ENCODE measurements around the gene RPUSD4. TPM values are rescaled to one million over a fixed set of nuclear protein-coding genes. Genes with fewer than 3 reads are reported as not detected.
"Not testable (repeated sequence)": the region's sequence is repeated elsewhere in the genome, so short reads cannot be mapped to it uniquely, and the experiment has no call there.

RPUSD4 gene, protein sequence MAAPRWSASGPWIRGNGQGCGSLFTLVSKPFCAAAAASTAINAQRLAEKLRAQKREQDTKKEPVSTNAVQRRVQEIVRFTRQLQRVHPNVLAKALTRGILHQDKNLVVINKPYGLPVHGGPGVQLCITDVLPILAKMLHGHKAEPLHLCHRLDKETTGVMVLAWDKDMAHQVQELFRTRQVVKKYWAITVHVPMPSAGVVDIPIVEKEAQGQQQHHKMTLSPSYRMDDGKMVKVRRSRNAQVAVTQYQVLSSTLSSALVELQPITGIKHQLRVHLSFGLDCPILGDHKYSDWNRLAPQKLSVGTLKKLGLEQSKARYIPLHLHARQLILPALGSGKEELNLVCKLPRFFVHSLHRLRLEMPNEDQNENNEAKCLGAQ
- total RNA-seq: 39.7 and 41.0 TPM in 2 replicates

DNA sequence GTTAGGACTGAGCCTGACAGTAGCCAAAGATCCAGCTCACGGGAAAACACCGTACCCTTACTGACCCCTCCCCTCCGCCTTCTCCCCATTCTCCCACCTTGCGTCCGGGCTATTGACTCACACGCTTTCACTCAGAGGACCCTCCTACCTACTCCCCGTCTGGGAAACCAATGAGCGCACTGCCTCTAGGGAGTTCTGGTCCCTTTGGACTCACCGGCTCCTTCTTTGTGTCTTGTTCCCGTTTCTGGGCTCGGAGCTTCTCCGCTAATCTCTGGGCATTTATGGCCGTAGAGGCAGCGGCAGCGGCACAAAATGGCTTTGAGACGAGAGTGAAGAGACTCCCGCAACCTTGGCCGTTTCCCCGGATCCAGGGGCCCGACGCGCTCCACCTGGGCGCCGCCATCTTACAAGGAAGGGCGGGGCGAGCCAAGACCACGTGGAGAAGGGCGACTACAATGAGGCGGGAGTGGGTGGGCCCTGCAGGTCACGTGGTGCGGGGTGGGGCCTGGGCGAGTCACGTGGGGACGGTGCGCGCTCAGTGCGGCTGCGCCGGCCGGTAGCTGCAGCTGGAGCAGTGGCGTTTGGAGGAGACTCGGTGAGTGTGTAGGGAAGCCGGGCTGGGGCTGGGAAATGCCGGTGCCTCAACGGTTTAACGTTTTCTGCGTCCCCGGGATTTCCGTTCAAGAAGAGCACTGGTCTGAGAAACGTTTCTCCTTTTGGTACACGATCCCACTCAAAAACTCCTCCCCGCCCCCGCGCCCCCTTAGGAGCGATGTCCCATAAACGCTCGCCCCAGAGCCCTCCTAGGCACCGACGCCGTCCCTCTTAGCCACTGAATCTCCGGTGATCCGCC is at the start of gene RPUSD4, which contains the start of gene FAM118B:
RPUSD4 (minus strand) TSS at position 415 of the 853 bp plus-strand sequence; CDS start at position 403, 12 bp downstream.
FAM118B (plus strand) TSS at position 547 of the 853 bp plus-strand sequence. CDS start 23,220 bp downstream, outside the sequence.
- peak; percentile 99 for DNase-seq

DNA sequence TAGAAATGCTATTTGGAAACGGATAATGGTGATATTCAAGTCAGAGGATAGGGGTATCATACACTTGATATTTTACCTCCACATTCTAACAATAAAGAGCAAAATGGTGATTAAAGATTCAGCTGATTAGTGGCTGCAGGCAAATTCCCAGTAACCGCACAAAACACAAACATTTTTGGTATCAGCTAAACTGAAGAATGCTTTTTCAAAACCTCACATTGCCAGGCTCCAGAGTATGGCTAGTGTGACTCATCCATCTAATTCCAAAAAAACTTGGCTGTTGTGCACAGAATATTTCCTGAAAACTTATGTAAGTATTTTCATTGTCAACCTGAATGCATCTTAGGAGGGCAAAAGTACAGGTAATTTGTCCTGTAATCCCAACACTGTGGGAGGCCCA is 46.3 kb upstream of the RPUSD4 start:
- peak; percentile 22 for DNase-seq

DNA sequence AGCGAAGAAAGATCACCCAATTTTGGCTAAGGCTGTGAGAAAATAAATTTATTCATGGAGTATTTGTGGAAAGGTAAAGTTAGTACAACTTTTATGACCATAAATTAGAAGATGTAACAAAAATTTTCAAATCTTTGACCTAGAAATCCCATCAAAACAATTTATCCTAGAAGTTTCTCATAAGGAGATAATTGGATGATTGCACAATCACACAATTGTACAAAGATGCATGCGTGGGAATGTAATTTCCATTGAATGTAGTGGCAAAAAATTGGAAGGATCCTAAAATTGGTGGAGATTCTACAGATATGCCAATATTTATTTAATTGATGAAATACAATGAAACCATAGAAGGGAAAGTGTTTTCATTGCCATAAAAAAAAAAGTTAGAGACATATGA is 45.7 kb upstream of the RPUSD4 start:
- no peak for DNase-seq

DNA sequence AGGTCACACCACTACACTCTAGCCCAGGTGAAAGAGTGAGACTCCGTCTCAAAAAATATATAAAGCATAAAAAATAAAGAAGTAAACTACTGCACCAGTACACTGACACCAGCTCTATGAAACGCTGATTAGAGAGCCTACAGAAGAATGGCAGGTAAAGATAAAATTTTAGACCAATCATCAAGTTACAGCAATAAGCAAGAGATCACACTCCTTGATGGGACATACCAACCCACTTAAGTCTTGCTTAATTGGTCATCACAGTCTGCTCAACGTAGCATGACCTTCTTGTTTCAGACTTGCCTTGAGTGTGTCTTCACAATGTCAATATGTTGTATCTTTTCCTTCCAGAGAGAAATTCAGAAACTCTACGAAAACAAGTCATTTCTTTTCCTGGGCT is 44.8 kb upstream of the RPUSD4 start:
- no peak for DNase-seq

DNA sequence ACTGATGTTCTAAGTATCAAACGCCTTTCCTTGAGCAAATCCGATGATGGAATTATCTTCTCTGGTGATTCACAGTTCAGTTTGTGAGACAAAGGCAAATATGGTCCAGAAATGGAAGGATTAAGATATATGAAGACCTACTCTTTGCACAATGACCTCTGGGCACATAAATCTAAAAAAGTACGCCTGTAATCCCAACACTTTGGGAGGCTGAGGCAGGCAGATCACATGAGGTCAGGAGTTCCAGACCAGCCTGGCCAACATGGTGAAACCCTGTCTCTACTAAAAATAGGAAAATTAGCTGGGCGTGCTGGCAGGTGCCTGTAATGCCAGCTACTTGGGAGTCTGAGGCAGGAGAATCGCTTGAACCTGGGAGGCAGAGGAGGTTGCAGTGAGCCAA is 44.1 kb upstream of the RPUSD4 start:
- not testable (repeated sequence) for DNase-seq

DNA sequence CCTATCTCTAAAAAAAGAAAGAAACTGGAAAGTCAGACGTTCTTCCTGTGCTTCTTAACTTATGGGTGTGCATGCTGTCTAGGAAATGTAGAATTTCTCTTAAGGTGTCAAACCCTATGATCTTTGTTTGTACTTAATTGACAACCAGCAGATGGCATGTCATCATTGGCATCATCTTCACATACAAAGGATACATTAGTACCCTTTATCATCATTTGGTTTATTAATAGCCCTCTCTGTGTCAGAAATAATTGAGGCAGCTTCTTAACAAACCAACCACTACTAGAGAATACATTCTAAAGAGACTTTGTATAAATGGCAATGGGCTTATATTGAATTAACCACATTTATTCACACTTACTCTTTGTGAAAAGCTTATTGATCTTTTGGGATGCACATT is 43.4 kb upstream of the RPUSD4 start:
- DNase-seq: no peak

DNA sequence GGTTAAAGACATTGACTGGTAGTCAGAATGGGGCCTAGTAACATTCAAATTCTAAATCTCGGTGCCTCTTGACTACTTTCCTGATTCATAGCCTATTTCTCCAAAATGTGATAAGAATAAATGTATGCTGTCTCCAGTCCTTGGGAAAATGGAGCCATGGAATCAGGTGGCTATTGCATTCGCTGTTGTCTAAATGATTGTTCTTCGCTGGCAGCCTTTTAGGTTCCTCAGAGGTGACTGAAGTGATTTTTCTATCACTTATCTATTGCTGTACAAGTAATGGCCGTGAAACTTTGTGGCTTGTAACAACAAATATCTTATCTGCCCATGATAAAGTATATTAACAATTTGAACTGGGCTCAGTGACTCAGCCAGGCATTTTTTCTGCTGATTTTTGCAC is 41.8 kb upstream of the RPUSD4 start:
- no peak for DNase-seq

DNA sequence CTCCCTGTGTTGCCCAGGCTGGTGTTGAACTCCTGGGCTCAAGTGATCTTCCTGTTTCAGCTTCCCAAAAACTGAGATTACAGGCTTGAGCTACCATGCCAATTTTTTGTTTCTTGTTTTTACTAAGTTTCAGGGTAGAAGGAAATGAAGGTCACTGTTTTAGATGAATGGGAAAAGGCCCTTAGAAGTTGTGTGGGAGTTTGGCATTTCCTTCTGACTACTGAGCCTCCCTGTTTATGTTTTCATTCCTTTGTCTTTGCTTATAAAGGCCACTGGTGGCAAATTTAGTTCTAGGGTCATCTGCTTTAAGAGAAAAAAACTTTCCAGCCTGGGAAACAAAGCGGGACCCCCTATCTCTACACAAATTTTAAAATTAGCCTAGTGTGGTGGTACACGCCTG is 35.2 kb upstream of the RPUSD4 start:
- peak; percentile 88 for DNase-seq

DNA sequence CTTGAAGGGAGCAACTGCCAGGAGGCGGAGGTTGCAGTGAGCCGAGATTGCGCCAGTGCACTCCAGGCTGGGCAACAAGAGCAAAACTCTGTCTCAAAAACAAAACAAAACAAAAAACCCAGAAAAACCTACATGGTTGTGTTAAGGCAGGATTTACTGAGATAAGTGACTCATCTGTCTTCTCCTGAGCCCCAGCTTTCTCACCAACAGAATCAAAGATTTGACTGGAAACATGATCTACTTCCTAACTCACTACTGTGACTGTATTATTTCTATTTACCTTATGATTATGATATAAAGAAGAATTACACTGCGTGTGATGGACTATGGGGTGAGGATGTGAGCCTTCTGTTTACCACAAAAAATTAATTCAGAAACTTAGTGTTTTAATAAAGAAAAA is 21.9 kb upstream of the RPUSD4 start:
- peak; percentile 16 for DNase-seq

DNA sequence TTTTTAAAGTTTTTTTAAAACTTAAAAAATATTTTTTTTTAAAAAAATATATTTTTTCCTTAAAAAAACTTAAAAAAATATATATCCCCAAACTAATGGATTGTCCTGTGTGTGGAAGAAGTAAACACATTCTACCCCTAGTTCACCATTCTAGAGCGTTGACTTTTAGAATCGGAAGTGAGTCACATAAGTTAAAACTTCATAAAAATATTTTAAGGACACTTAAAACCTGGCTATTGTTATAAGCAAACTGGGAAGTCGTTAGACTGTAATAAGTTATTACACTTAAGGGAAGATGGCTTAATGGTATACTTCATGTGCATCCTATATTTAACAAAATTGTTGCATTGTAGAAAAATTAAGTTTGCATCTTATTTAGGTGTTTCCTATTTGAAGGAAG is 21.2 kb upstream of the RPUSD4 start:
- DNase-seq: peak; percentile 37

DNA sequence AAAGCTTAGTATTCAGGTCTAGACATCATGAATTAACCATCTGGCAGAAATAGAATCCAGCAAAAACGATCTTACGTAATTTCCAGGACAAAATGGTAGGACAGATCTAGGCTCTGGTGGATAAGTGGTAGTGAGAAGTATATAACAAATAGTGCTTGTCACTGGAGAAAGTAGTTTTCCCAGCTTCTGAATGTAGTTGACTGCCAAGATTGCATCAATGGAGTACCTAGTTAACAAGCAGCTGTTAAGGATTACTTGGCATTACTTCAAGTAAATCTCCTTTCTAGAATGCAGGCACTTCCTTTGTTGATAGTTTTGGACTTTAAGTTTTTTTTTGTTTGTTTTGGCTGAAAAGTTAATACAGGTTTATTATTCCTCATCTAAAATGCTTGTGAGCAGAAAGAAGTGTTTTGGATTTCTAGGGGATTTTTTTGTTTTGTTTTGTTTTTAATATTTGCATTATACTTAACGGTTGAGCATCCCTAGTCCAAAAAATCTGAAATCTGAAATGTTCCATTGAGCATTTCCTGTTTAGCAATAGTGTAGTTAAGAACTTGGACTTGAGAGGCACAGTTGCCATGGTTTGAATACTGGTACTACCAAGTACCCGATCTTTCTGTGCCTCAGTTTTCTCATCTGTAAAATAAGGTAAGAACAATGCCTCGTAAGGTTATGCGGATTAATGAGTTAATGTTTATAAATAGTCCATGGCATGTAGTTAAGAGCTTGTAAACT is 20.4 kb upstream of the RPUSD4 start:
- peak; percentile 86 for DNase-seq

DNA sequence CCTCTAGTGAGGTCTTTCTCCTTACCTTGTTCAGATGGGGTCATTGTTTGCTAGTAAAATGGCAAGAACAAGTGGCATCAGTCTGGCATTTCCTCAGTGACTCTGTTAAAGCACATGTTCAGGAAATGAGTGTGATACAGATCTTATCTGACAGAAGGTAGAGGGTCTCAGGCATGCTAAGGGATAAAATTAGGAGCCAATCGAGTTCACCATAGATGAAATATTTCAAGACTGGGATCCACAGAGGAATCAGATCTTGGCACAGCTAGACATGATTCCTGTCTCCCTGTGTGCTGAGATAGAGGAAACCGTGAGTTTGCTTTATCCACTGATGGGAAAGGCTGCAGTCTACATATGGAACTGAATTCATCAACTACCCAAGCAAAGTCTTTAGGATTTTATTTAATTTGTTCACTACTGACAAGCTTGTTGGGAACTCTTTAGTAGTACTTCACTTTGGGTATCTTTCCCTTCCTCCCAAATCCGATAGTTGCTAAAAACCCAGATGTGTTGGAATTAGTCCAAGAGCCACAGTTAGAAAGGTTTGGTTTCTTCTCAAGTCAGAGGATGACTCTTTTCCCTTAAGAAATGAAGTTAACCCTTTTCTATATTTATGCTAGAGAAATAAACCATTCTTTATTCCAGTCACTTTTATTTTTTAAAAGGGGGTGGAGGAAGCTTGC is 18.5 kb upstream of the RPUSD4 start:
- DNase-seq: peak; percentile 58

DNA sequence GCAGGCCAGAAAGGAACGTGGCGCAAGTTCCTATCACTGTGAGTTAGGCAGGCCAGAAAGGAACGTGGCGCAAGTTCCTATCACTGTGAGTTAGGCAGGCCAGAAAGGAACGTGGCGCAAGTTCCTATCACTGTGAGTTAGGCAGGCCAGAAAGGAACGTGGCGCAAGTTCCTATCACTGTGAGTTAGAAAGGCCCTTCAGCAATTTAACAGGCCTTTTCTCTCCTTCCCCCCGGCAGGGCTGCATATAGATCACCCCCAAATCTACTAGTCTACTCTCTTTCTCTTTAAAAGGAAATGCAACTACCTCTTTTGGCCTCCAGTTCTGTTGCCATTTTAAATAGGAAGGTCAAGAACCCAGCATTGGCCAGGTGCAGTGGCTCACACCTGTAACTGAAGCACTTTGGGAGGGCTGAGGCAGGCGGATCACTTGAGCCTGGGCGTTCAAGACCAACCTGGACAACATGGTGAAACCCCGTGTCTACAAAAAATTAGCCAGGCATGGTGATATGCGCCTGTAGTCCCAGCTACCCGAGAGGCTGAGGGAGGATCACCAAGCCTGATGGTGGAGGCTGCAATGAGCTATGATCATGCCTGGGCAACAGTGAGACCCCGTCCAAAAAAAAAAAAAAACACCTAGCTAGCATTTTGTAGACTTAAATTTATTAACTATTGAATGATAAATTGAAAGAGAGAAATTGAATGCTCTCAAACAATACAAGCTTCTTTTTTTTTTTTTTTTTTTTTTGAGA is 15.1 kb upstream of the RPUSD4 start:
- DNase-seq: no peak

DNA sequence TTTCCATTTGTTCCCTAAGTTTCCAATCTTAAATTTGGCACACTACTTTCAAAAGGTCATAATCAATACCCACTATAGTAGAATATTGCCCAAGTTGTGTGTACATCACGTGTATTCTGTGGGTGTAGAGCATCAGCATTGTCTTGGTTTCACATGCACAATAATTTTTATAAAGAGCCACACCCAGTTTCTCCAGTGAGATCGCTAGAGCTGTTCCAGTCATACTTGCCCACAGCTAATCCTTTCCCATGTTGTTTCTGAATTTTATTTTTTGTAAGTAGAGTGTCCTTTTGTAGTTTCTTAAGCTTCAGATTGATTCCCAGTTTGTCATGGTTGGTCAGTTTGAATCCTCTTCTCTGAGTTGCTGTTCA is 13.8 kb upstream of the RPUSD4 start:
- DNase-seq: no peak

DNA sequence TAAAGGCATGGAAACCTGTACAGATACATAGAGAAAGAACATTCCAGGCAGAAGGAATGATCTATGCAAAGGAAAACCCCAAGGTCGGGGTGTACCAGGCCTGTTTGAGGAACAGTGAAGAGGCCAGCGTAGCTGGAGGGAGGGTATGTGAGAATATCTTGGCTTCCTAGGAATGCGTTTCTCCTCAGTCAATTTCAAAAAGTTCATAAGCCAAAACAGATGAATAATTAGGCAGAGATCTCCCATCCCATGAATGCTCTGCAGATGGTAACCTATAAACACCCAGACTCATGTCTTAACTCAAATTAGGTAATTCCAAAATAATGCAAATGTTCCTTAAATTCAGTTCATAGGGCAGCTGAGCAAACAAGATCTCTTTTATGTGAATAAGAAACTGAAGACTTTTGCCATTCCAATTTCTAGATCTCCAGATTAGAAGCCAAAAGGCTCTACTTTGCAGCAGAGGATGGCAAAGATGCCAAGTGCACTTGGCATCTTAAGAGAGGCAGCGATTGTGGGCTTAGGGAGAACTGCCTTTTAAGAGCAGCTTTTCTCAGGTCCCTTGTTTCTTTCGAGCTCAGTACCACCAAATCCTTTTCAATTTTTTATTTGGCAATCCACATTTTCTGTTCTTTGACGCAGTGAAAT is 13.3 kb upstream of the RPUSD4 start:
- DNase-seq: no peak

DNA sequence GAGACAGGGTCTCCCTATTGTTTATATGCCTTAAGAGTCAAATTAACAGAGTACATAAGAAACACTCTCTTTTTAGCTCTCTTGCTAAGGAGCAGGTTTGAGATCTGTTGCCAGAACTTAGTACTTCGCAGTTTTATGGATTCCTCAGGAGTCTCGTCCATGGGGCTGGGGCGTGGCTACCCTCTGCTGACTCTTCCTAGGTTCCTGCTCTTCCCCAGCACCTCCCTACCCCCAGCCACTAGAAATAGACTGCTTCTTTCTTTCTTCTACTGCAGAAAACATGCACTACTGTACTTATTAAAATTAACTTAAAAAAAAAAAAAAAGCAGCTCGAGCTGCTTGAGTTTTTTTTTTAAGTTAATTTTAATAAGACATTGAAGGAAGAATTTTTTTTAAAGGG is 8.1 kb upstream of the RPUSD4 start:
- no peak for DNase-seq

DNA sequence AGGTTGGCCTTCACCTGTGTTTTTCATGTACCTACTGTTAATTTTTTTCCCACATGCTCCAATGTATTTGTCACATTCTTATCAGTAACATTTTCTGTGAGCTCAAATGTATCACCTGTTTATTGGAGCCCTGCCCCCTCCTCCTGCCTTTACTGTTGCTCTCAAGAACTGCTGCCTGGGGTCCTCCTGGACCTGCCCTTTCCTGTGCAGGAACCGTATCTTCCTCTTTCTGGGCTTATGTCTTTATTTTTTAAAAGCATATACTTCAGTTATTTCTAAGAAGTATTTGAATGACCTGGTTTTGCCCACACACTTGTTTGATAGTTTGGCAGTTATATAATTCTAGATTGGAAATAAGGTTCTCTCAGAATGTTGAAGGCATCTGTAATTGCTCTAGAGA is 6.0 kb upstream of the RPUSD4 start:
- DNase-seq: no peak

DNA sequence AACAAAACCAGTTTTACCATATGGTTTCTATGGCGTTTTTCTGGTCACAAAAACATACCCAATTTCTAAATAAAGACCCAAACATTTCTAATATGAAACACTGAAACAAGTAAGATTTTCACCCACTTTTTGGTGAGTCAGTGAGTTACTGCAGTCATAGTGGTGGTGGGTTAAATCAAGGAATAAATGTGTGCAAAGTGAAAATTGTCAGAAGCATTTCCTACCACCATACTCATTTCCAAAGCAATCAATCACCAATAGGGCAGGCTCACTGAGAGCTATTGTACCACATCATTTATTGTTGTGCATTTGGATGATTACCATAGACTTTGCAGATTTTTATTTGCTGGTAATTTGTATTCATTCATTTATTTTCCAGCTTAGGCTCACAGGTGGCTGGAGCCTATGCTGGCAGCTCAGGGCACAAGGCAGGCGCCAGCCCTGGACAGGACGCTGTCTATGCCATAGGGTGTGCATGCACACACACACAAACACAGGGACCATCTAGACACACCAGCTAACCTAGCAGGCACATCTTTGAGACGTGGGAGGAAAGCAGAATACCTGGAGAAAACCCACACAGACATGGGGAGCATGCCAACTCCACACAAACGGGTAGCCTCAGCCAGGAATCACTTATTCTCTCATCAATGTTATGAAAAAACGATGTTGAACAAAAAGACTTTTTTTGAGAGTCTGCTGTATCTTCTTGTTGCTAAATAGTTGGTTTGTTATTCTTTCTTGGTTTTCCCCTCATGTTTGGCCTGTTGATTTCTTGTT is 5.3 kb upstream of the RPUSD4 start:
- no peak for DNase-seq

DNA sequence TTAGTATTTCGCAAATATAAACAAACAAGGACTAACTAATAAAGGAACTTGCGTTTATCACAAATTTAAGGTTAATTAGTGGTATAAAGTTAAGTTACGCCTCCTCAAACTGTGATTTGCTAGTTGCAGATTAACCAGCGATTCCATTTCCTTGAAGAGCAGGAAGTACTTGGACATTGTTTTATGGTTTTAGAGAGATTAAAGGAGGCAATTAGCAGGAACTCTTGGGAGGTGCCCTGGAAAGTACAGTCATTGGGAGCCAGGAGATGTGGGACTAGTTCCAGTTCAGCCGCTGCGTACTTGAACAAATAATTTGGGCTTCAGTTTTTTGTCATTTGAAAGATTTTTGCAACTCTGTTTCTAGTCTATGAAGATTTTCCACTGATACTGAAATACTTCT is 3.4 kb upstream of the RPUSD4 start:
- DNase-seq: peak; percentile 67

DNA sequence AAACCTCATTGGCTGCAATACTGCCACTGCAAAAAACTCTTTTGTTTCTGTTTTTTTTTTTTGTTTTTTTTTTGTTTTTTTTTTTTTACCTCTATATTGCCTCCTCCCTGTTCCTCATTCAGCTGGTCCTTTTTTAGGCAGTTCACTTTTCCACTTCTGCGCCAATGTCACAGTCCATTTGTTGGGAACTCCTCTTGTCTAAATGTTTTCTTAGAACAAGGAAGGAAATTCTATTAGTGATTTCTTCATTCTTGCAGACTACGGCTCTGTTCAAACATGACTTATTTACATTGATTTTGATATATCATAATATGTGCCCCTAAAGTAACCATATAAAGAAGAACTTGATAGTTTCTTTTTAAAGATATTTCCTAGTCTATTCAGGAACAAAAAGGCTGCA is 3.0 kb upstream of the RPUSD4 start:
- DNase-seq: no peak

All from dermis blood vessel endothelial cell (primary cell).